Measurements from ENCODE around the gene TANGO6. TPM values are rescaled to one million over a fixed set of nuclear protein-coding genes. Genes with fewer than 3 reads are reported as not detected.

TANGO6 gene
- total RNA-seq, 2 donors from 2014 or later: 37.3 to 55.4 TPM

- no peak for TF ChIP-seq CTCF (IDR thresholded peaks at IDR 0.05)
- no peak for ATAC-seq (ENCODE audit: insufficient number of reproducible peaks, low FRiP score, low read depth)
- no peaks in the 10 kb centered on the region for H3K27me3 ChIP-seq (replicated peaks; ENCODE audit: insufficient read depth)
- no peak for DNase-seq (ENCODE audit: low spot score)
- no peak overlapping the region for H3K27ac ChIP-seq
- H3K9me3 ChIP-seq: no peaks in the 10 kb centered on the region
- no peaks in the 10 kb centered on the region for H3K4me1 ChIP-seq (ENCODE audit: control insufficient read depth in 1 of 2, low read depth in 2 of 2)
- no peak overlapping the region for H3K4me3 ChIP-seq
- H3K36me3 ChIP-seq: no peaks in the 10 kb centered on the region
Measured at GRCh38 chr16:69088684-69089083, 245.4 kb downstream of the TANGO6 start.

GRCh38 chr16:69089091-69089910 lies 246.0 kb downstream of the TANGO6 start:
- DNase-seq (ENCODE audit: low spot score): no peak
- TF ChIP-seq CTCF (IDR thresholded peaks at IDR 0.05): no peak
- H3K9me3 ChIP-seq: no peaks in the 10 kb centered on the region
- H3K4me1 ChIP-seq (ENCODE audit: control insufficient read depth in 1 of 2, low read depth in 2 of 2): no peaks in the 10 kb centered on the region
- ATAC-seq (ENCODE audit: insufficient number of reproducible peaks, low FRiP score, low read depth): no peak
- H3K36me3 ChIP-seq: no peaks in the 10 kb centered on the region
- H3K4me3 ChIP-seq: no peak overlapping the region
- H3K27me3 ChIP-seq (replicated peaks; ENCODE audit: insufficient read depth): no peaks in the 10 kb centered on the region
- H3K27ac ChIP-seq: no peak overlapping the region

GRCh38 chr16:69093974-69094373 lies 250.6 kb downstream of the TANGO6 start:
- Histone ChIP-seq H3K27ac (no peak overlapping the region), H3K4me3 (no peak overlapping the region), H3K36me3 (no peaks in the 10 kb centered on the region), H3K27me3 (replicated peaks; ENCODE audit: insufficient read depth) (no peaks in the 10 kb centered on the region), H3K9me3 (no peaks in the 10 kb centered on the region), H3K4me1 (ENCODE audit: control insufficient read depth in 1 of 2, low read depth in 2 of 2) (no peaks in the 10 kb centered on the region)
- no peak for TF ChIP-seq CTCF (IDR thresholded peaks at IDR 0.05)
- ATAC-seq (ENCODE audit: insufficient number of reproducible peaks, low FRiP score, low read depth) (no peak), DNase-seq (ENCODE audit: low spot score) (no peak)

GRCh38 chr16:69094501-69094900 lies 251.2 kb downstream of the TANGO6 start:
- no peaks in the 10 kb centered on the region for H3K4me1 ChIP-seq (ENCODE audit: control insufficient read depth in 1 of 2, low read depth in 2 of 2)
- no peaks in the 10 kb centered on the region for H3K9me3 ChIP-seq
- H3K4me3 ChIP-seq: no peak overlapping the region
- ATAC-seq (ENCODE audit: insufficient number of reproducible peaks, low FRiP score, low read depth): no peak
- no peaks in the 10 kb centered on the region for H3K36me3 ChIP-seq
- DNase-seq (ENCODE audit: low spot score): no peak
- no peak overlapping the region for H3K27ac ChIP-seq
- no peak for TF ChIP-seq CTCF (IDR thresholded peaks at IDR 0.05)
- no peaks in the 10 kb centered on the region for H3K27me3 ChIP-seq (replicated peaks; ENCODE audit: insufficient read depth)

- no peak for TF ChIP-seq CTCF (IDR thresholded peaks at IDR 0.05)
- ATAC-seq (ENCODE audit: insufficient number of reproducible peaks, low FRiP score, low read depth) (no peak), DNase-seq (ENCODE audit: low spot score) (no peak)
- no peaks in the 10 kb centered on the region for H3K27me3 ChIP-seq (replicated peaks; ENCODE audit: insufficient read depth)
- no peaks in the 10 kb centered on the region for H3K9me3 ChIP-seq
- H3K27ac ChIP-seq: no peak overlapping the region
- H3K4me3 ChIP-seq: no peak overlapping the region
- H3K4me1 ChIP-seq (ENCODE audit: control insufficient read depth in 1 of 2, low read depth in 2 of 2): no peaks in the 10 kb centered on the region
- no peaks in the 10 kb centered on the region for H3K36me3 ChIP-seq
Measured at GRCh38 chr16:69095193-69095592, 251.9 kb downstream of the TANGO6 start.
